Bronchial epithelial cell (primary cell): Measurements from ENCODE around the gene THSD4. TPM values are rescaled to one million over a fixed set of nuclear protein-coding genes. Genes with fewer than 3 reads are reported as not detected.

Source experiments
- DNase-seq: peaks from one replicate; pipeline ENCODE4 v3.0.0-alpha.2; 2010; ENCODE audit warnings: low read depth
- FAIRE-seq: peaks from 2 replicates; lab custom pipeline; 2011; peaks lifted over from hg19 to GRCh38; lab: Jason Lieb, UNC
- H3K27me3 ChIP-seq: 2 replicates; pipeline ENCODE4 v1.5.1; 2011; ENCODE audit warnings: low read length; ENCODE audit not compliant: control insufficient read depth, insufficient read depth
- H3K36me3 ChIP-seq: 2 replicates; pipeline ENCODE4 v1.5.1; 2011; ENCODE audit warnings: low read length; ENCODE audit not compliant: control insufficient read depth, insufficient read depth
- H3K4me3 ChIP-seq: 2 replicates; pipeline ENCODE4 v1.5.1; 2011; ENCODE audit warnings: mild to moderate bottlenecking, low read depth, low read length, control low read depth
- total RNA-seq: library from RNA; depleted of rRNA; stranded (reverse); fragments of >200 nt; gene quantifications from 2 replicates; pipeline ENCODE4 v1.2.1, GENCODE V29; 2014
- TF ChIP-seq, protein P1 (sequence below): IDR thresholded peaks from 2 replicates; pipeline ENCODE4 v1.5.1; 2011; ENCODE audit warnings: mild to moderate bottlenecking, moderate library complexity, low read length, control low read depth, inconsistent platforms; ENCODE audit not compliant: insufficient read depth, severe bottlenecking

THSD4 gene
- total RNA-seq, 1 donor from 2014 or later, result 14.5 TPM

DNA sequence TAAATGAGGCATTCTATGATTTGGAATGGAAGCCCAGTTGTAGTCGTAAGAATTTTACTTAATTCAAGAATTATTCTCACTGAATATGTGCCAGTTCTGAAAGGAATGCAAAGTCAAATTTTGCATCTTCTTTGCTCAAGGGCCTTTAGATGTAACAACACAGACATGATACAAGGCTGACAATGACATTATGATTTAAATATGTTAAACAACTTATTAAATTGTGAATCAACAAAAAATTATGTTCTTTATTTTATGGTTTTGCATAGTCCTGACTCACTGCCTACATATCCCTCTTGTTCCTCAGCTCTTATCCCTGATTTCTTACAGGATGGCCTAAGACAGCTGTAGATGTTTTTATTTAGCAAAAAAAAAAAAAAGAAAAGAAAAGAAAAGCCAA lies 524.2 kb downstream of the THSD4 start:
- Histone ChIP-seq H3K4me3 (no peak overlapping the region), H3K27me3 (no peaks in the 10 kb centered on the region), H3K36me3 (no peaks in the 10 kb centered on the region)
- no peak for DNase-seq
- FAIRE-seq, result no peak
- TF ChIP-seq, protein P1, sequence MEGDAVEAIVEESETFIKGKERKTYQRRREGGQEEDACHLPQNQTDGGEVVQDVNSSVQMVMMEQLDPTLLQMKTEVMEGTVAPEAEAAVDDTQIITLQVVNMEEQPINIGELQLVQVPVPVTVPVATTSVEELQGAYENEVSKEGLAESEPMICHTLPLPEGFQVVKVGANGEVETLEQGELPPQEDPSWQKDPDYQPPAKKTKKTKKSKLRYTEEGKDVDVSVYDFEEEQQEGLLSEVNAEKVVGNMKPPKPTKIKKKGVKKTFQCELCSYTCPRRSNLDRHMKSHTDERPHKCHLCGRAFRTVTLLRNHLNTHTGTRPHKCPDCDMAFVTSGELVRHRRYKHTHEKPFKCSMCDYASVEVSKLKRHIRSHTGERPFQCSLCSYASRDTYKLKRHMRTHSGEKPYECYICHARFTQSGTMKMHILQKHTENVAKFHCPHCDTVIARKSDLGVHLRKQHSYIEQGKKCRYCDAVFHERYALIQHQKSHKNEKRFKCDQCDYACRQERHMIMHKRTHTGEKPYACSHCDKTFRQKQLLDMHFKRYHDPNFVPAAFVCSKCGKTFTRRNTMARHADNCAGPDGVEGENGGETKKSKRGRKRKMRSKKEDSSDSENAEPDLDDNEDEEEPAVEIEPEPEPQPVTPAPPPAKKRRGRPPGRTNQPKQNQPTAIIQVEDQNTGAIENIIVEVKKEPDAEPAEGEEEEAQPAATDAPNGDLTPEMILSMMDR, result no peak

DNA sequence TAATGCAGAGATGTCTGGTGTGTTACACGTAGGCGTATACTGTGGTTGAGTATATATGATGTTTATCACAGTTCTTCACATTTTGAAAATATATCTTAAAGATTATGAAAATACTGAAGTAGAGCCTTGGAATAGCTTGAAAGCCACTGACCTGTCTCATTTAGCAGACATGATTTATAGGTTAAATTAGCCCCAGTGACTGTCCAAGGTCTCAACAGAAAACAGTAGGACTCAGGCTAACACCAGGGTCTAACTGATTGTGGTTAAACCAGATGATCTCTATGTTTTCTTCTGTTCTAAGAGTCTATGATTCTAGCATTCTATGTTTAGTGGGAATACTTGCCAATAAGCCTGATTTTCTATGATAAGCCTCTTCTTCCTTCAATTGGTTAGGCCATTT lies 528.6 kb downstream of the THSD4 start:
- Histone ChIP-seq H3K36me3 (no peaks in the 10 kb centered on the region), H3K27me3 (no peaks in the 10 kb centered on the region), H3K4me3 (no peak overlapping the region)
- no peak for FAIRE-seq
- TF ChIP-seq, protein P1, result no peak
- DNase-seq, result no peak

DNA sequence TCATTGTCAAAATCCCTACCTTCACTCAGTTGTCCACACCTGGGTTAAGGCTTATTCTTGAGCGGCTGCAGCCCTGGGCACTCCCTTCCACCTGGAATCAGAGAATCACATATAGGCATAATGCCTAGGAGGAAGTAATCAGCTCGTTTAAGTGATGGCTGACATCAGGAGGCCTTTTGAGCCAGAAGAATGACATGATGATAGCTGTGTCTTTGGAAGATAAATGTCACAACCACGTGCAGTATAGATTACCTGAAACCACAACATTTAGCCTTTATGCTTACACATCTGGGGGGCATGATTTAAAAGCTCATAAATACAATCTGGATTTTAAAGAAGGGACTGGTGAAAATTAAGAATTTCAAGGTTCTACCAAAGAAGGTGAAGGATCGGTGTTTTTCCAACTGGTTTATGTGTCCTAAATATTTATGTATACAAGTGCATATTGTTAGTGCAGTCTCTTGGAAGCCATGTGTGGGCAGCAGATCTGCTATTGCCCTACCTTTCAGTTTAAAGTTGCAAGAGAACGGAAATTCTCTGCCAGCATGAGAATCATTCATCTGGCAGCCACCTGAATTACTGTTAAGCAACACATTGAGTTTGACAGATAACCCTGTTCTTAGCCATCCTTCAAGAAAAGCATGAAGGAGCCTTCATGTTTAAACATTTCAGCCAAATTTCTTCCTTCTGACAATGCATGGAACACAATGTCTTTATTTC lies 531.7 kb downstream of the THSD4 start:
- TF ChIP-seq, protein P1, result no peak
- FAIRE-seq (no peak), DNase-seq (no peak)
- H3K27me3 ChIP-seq, result no peaks in the 10 kb centered on the region
- no peaks in the 10 kb centered on the region for H3K36me3 ChIP-seq
- H3K4me3 ChIP-seq, result no peak overlapping the region

DNA sequence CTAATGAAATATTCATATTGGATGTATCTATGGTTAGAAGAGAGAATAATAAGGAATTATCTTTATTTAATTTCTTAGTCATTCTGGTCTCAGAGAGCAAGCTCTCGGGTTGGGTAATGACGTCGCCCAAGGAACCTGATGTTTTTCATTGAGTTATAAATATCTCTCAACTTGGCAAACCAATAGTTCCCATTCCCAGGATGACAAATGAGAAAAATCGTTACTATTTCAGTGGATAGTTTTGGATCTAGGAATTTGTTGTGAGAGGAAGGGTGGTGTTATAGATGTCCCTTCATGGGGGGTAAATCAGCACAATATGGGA lies 532.2 kb downstream of the THSD4 start:
- TF ChIP-seq, protein P1, result no peak
- no peak overlapping the region for H3K4me3 ChIP-seq
- no peak for FAIRE-seq

DNA sequence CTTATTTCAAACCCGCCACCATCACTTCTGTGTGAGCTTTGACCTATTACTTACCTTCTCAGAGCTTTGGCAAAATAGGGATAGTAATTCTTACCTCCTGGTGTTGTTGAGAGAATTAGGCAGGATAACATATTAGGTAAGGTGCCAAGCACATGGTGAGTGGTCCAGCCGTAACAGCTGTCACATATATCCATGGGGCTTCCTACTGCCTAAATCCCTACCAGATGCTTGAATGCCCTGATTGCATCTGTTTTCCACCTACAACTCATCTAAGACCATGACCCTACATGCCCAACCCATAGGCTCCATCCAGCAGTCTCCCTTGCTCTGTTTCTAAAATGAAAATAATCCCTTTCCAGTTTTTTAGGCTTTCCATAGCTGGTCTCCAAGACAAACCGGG lies 532.8 kb downstream of the THSD4 start:
- DNase-seq (no peak), FAIRE-seq (no peak)
- TF ChIP-seq, protein P1, result no peak
- Histone ChIP-seq H3K4me3 (no peak overlapping the region), H3K36me3 (no peaks in the 10 kb centered on the region), H3K27me3 (no peaks in the 10 kb centered on the region)

More for the DNA sequence above, 532.2 kb downstream of the THSD4 start:
- H3K27me3 ChIP-seq, result no peaks in the 10 kb centered on the region
- DNase-seq, result no peak
- H3K36me3 ChIP-seq, result no peaks in the 10 kb centered on the region

DNA sequence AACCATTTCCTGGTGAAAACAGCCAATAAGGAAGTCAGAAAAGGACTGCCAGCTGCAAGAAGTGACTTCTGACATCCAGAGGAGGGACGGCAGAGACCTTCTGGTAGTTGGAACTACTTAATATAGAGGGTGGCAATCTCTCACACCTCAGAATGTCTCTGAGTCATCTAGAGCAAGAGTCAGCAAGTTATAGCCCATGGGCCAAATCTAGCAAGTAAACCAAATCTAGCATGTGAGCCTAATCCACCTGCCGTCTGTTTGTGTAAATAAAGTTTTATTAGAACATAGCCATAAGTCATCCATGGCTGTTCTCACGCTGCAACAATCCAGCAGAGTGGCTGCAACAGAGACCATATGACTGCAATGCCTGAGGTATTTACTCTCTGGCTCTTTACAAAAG lies 534.6 kb downstream of the THSD4 start:
- Histone ChIP-seq H3K36me3 (no peaks in the 10 kb centered on the region), H3K27me3 (no peaks in the 10 kb centered on the region), H3K4me3 (no peak overlapping the region)
- TF ChIP-seq, protein P1, result no peak
- no peak for FAIRE-seq
- DNase-seq, result peak; percentile 85
